TTC549 (cell line): ENCODE measurements around the gene OR11L1.

Experiments
- FAIRE-seq: peaks from 2 replicates; lab custom pipeline; 2012; peaks lifted over from hg19 to GRCh38; lab: Jason Lieb, UNC

The OR11L1 gene

GRCh38 chr1:247812637-247813036 lies 29.1 kb downstream of the OR11L1 start:
- no peak for FAIRE-seq

- FAIRE-seq = no peak
Measured at GRCh38 chr1:247797518-247797917, 44.2 kb downstream of the OR11L1 start.
